Activated CD4-positive, alpha-beta T cell treated with anti-CD3 and anti-CD28 coated beads for 1 hour (primary cell): Measurements from ENCODE around the gene TIMM13.
"Not testable (repeated sequence)": the region's sequence is repeated elsewhere in the genome, so short reads cannot be mapped to it uniquely, and the experiment has no call there.

Source experiments
- DNase-seq: peaks from one replicate; pipeline ENCODE4 v3.0.0-alpha.2; 2020

Gene TIMM13

GRCh38 chr19:2413159-2413558, 14.2 kb downstream of the TIMM13 start:
- DNase-seq = no peak

GRCh38 chr19:2412449-2412848, 14.9 kb downstream of the TIMM13 start:
- no peak for DNase-seq

DNA sequence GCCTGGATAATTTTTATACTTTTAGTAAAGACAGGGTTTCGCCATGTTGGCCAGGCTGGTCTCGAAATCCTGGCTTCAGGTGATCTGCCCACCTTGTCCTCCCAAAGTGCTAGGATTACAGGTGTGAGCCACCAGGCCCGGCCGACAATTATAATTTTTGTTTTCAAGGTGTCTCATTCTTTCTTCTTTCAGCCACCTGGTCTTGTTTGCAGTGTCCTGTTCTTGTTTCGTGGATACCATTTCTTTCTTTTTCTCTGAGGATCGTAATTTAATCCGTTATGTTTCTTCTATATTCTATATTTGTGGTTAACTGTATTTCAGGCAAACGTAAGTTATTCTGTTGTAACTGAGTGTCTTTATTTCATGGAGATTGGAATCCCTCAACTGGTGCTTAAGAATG, 15.7 kb downstream of the TIMM13 start:
- no peak for DNase-seq

- no peak for DNase-seq
Observed at GRCh38 chr19:2410023-2410422, 17.4 kb downstream of the TIMM13 start.

GRCh38 chr19:2409352-2409912, 18.0 kb downstream of the TIMM13 start:
- DNase-seq = no peak

GRCh38 chr19:2408247-2408646, 19.1 kb downstream of the TIMM13 start:
- DNase-seq = no peak

GRCh38 chr19:2399582-2399981, 27.8 kb downstream of the TIMM13 start:
- no peak for DNase-seq

DNA sequence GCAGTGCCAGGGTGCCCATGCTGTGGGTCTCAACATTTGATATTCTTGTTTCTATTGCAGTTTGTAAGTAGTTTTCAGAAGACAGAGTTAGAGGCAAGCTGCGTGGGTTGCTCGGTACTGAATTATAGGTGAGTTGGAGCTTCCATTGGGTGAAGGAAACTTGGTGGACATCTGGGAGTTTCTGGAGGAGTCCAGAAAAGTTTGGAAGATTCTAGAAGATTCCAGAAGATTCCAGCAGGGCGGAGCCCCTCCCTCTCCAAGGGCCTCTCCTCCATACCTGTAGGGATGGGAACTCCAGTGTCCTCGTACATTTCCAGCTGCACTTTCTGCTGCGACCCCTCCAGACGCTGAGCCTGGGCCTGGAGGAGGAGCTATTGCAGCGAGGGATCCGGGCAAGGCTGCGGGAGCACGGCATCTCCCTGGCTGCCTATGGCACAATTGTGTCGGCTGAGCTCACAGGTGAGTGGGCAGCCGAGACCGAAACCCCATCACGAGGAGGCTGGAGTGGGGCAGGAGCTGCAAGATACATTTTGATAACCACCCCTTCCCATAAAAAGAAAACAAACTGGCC, 28.6 kb downstream of the TIMM13 start:
- DNase-seq = no peak

DNA sequence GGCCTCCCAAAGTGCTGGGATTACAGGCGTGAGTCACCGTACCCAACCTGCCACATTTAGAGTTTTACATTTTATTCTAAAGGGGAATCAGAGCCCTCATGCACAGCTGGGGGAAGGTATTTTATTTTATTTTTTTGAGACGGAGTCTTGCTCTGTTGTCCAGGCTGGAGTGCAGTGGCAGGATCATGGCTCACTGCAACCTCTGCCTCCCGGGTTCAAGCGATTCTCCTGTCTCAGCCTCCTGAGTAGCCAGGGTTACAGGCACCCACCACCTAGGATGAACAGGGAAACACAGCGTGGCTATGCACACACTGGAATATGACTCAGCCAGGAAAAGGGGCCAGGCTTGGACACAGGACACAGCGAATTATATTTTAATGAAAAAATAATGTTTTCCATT, 30.2 kb downstream of the TIMM13 start:
- DNase-seq = not testable (repeated sequence)

DNA sequence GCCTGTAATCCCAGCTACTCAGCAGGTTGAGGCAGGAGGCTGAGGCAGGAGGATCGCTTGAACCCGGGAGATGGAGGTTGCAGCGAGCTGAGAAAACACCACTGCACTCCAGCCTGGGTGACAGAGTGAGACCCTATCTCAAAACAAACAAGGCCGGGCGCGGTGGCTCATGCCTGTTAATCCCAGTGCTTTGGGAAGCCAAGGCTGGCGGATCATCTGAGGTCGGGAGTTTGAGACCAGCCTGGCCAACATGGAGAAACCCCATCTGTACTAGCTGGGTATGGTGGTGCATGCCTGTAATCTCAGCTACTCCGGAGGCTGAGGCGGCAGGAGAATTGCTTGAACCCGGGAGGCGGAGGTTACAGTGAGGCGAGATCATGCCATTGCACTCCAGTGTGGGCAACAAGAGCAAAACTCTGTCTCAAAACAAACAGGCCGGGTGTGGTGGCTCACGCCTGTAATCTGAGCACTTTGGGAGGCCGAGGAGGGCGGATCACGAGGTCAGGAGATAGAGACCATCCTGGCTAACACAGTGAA, 32.0 kb downstream of the TIMM13 start:
- not testable (repeated sequence) for DNase-seq

- DNase-seq = no peak
Observed at GRCh38 chr19:2394442-2395292, 32.7 kb downstream of the TIMM13 start.

- no peak for DNase-seq
Observed at GRCh38 chr19:2394054-2394441, 33.3 kb downstream of the TIMM13 start.

DNA sequence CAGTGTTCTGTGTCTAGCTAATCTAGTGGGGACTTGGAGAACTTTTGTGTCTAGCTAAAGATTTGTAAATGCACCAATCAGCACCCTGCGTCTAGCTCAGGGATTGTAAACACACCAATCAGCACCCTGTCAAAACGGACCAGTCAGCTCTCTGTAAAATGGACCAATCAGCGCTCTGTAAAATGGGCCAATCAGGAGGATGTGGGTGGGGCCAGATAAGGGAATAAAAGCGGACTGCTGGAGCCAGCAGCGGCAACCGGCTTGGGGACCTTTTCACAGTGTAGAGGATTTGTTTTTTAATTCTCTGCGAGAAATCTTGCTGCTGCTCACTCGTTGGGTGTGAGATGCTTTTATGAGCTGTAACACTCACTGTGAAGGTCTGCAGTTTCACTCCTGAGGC, 34.5 kb downstream of the TIMM13 start:
- not testable (repeated sequence) for DNase-seq

DNA sequence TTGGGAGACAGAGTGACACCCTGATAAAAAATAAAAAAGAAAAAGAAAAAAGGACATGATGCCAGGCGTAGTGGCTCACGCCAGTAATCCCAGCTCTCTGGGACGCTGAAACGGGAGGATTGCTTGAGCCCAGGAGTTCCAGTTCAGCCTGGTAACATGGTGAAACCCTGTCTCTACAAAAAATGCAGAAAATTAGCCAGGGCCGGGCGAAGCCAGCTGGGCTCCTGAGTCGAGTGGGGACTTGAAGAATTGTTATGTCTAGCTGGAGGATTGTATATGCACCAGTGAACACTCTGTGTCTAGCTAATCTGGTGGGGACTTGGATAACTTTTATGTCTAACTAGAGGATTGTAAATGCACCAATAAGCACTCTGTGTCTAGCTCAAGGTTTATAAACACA, 35.0 kb downstream of the TIMM13 start:
- DNase-seq = no peak

DNA sequence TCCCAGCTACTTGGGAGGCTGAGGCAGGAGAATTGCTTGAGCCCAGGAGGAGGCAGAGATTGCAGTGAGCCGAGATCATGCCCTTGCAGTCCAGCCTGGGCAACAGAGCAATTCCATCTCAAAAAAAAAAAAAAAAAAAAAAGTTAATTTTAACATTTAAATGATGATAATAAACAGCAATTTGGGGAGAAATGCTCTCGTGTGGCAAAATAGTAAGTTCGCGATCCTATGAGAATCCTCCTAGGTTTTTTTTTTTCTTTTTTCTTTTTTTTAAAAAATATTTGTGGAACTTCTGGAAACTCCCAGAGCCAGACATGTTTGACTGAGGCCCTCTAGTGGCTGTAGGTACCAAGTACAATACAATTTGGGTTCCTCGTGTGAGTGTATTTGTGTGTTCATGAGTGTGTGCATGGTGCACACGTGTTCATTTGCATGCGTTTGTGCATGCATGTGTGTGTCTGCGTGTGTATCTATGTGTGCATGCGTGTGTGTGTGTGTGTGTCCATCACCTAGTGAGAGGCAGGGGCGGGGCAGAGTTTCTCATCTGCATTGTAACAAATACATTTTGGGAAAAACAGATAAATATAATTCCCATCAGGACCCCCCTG, 36.2 kb downstream of the TIMM13 start:
- no peak for DNase-seq

GRCh38 chr19:2389594-2389993, 37.8 kb downstream of the TIMM13 start:
- no peak for DNase-seq

- no peak for DNase-seq
Observed at GRCh38 chr19:2387367-2388288, 39.8 kb downstream of the TIMM13 start.

GRCh38 chr19:2385053-2385721, 42.2 kb downstream of the TIMM13 start:
- no peak for DNase-seq

DNA sequence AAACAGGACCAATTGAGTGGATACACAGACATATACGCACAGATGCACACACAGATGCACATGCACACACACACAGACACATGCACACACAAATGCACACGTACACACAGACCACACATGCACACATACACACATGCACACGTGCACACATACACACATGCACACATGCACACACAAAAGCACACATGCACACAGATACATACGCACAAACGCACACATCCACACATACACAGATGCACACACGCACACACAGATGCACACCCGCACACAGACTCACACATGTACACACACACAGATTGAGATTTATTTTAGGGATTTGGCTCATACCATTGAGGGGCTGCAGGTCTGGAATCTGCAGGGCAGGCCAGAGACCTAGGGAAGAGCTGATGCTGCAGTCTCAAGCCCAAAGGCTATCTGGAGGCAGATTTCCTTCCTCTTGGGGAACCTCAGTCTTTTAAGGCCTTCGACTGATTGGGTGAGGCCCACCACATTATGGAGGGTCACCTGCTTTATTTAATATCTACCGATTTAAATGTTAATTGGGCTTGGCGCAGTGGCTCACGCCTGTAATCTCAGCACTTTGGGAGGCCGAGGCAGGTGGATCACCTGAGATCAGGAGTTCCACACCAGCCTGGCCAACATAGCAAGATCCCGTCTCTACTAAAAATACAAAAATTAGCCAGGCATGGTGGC, 44.7 kb downstream of the TIMM13 start:
- no peak for DNase-seq

DNA sequence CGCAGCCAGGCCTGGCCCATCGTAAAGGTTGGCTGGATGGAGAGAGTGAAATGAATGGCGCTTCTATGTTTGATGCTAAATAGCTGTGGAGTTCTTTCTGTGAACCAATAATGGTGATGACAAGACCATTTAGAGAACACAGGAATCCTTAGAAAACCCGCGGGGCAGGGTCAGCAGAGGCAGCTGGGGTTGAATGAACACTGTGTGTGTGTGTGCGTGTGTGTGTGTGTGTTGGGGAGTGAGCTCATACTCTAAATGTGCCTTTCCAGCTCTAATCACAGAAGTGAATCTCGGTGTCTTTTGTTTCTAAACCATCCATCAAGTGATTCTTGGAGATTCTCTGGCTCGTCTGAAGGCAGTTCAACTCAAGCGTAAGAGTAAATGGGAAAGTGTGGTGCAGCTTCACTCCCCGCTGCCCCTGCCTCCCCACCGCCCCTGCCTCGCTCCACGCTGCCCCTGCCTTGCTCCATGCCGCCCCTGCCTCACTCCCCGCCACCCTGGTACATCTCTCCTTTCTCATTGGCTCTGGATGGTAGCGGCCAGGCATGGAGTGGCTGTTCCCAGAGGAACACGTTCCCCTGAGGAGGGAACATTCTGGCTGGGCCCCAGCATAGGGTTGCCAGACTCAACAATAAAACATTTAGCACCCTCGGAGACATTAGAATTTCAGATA, 46.1 kb downstream of the TIMM13 start:
- no peak for DNase-seq

DNA sequence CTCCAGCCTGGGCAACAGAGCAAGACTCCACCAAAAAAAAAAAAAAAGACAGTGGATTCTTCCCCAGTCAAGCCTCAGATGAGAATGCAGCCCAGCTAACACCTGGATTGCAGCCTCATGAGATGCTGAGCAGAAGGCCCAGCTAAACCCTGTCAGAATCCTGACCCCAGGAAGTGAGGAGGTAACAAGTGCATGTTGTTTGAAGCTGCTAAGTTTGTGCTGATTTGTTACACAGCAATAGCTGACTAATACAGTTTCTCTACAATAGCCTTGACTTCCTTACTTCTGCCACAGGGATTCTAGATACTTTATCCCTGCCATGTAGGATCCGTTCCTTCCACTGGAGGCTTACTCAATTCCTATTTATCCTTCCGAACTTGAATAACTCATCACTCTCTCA, 46.8 kb downstream of the TIMM13 start:
- DNase-seq = no peak
